Jurkat, Clone E6-1 (cell line): ENCODE measurements around the gene DYSF.

Experiments
- DNase-seq: peaks from one replicate; pipeline ENCODE4 v3.0.0-alpha.2; 2011; ENCODE audit warnings: low read depth, low spot score
- H3K4me3 ChIP-seq: 2 replicates; pipeline ENCODE4 v1.5.1; 2011; ENCODE audit warnings: mild to moderate bottlenecking, low read length, control low read depth, moderate library complexity

The DYSF gene

DNA sequence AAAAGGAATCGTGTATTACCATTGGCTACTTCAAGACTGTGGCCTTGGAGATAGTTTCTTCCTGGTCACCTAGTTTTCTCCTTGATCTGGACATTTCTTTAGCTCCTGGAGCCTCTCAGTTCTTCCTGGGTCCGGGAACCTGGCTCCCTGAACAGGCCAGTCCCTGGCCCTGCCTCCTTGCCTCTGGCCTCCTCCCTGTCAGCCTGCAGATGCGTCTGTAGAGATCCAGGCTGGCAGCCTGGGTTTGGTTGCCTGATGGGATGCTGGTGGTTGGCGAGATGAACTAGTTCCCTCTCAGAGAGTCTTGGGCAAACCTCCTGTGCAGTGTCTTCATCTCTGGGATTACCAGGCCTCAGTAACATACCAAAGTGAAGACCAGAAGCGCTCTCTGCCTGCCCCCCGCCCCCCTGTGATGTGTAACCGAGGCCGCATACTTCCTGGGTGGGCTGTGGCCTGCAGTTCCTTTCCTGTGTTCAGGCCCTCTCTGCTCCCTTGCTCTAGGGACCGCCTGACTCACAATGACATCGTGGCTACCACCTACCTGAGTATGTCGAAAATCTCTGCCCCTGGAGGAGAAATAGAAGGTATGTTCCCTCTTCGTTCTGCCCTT, 85.4 kb downstream of the DYSF start:
- no peak overlapping the region for H3K4me3 ChIP-seq
- DNase-seq, result no peak

DNA sequence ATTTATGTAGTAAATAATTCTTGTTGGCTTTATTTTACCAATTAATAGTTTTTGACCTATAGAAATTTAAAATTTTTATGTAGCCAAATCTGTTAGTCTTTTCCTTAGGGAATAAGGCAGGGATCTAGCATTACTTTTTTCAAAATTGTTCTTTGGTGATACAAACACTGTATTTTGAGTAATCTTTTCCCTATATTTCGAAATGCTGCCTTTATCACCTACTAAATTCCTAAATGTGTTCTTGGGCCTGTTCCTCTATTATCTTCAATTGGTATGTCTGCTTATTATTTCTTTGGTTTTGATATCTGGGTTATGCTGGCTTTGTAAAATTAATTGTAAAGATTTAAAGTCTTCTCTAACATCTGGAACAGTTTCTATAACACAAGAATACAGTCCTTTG, 87.5 kb downstream of the DYSF start:
- H3K4me3 ChIP-seq, result no peak overlapping the region
- DNase-seq, result no peak

DNA sequence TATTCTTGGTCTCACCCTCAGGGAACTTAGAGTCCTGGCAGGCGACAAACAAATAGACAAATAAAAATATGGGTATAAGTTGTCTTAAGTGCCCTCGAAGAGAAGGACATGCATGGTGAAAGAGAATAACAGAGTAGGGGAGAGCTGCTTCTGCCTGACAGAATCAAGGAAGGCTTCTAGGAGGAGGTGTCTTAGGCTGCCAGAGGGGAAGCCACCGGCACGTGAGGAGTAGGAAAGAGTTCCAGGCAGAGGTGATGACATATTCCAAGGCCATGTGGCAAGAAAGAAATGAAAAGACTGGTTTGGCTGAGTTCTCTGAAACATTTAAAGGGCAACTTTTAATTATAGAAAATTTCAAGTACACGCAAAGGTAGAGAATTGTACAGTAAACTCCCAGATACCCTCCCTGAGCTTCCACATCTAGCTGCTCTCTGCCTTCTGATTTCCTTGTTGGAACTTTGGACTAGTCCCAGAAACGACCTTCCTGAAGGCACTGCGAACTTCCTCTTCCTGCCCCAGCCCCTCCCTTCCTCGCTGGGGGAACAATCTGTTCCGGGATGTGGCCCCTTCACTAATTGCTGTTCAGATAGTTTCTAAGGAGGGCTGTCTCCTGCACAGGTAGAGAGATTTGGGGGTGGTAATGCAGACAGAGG, 91.7 kb downstream of the DYSF start:
- no peak for DNase-seq
- H3K4me3 ChIP-seq, result peak overlapping the region; percentile 27

DNA sequence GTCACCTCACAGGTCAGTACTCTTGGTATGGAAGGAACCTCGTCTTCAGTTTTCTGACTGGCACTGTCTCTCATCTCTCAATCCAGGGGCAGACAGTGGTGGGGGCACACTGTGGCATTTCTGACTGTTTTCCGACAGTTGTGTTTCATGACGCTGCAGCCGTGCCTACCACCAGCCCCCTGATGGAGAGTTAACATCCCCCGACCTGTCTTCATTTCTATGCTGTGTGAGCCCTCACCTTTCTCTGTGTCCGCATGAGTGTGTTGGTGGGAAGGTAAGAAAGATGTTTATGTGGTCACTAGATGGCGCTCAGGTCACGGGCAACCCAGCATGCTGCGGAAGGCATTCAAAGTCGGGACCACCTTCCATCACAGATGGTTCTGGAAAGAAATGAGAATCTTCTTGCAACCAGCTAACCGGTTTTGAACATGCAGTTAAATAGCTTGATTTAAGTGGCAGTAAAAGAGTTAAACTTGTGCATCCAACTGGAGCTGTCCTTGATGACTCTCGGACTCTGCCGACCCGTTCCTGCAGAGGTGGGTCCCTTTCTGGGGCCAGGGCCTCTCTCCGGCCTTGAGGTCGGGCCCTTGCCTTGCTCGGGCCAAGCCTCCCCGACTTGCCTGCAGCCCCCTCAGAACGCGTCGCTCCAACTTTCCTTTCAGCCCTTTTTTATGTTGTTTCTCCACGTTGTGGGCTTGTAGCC, 92.4 kb downstream of the DYSF start:
- H3K4me3 ChIP-seq, result peak overlapping the region; percentile 27
- peak; percentile 56 for DNase-seq

DNA sequence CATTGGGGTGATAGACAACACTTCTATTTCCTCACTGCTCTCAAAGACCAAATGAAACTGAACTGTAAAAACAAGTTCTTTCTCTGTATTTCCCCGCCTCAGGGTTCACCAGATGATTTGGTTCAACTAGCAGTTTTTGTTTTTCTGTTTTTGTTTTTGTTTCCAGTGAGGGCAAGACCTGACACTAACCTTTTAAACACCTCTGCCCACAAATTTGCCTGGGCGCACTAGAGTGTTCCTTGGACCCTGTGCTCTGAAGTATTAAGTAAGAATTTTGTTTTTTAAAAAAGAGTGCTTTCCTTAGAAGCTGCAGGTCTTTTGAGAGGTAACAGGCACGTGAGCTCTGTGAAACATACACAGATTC, 92.9 kb downstream of the DYSF start:
- DNase-seq, result no peak

DNA sequence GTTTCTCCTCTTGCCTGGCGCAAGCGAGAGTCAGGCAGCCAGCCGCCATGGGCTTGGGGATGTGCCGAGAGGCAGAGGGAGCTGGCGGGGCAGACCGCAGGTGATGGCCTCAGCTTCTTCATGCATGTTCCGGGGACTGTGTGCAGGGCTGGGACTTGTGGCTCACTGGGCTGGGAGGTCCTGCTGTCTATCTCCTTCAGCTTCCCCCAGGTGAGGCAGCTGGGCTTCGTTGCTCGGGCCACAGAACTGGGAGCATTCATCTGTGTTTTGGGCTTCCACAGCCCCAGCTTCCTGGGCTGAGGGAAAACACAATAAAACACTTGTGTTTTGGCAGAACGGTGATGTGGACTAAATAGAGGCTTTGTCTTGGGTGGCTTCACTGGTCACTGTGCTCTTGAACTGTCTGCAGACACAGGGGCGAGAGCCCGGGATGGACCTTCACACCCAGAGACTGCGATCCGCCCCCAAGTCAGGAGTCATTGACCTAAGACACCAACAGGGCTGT, 93.5 kb downstream of the DYSF start:
- no peak overlapping the region for H3K4me3 ChIP-seq
- no peak for DNase-seq

More for the DNA sequence above, 92.9 kb downstream of the DYSF start:
- H3K4me3 ChIP-seq, result no peak overlapping the region

- no peak for DNase-seq
- H3K4me3 ChIP-seq, result no peak overlapping the region
Observed at GRCh38 chr2:71547616-71548285, 94.4 kb downstream of the DYSF start.

DNA sequence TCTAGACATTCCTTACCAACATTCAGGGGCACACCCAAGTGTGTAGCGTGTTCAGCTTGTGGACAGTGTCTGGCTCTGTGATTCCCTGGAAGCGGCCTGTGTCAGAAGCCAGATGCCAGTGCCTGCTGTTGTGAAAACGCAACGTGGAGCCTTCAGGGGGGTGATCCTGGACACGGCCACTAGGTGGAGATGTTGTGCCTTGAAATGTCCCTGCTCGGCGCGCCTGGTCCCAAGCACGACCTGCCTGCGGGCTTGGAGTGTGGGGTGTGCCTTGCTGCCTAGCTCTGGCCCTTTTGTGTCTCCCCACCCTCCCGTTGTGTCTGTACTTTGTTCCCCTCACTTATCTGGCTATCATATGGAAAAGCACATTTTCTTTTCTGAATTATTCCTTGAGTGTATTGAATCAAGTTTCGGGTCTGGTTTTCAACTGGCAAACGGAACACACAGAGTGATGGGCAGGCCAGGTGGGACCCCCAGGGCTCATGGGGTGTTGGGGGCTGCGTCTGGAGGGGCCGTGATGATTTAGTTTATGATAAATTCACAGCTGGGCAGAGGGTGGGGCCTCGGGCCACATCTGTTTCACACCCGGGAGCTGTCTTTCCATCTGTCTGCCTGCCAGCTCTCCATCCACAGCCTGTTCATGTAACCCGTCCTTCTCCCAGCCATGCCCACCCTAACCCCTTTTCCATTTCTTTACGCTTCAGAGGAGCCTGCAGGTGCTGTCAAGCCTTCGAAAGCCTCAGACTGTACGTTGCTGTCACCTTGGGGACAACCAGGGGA, 95.5 kb downstream of the DYSF start:
- DNase-seq, result peak; percentile 32
- H3K4me3 ChIP-seq, result no peak overlapping the region

GRCh38 chr2:71550801-71551630, 97.7 kb downstream of the DYSF start:
- no peak overlapping the region for H3K4me3 ChIP-seq
- DNase-seq, result no peak

DNA sequence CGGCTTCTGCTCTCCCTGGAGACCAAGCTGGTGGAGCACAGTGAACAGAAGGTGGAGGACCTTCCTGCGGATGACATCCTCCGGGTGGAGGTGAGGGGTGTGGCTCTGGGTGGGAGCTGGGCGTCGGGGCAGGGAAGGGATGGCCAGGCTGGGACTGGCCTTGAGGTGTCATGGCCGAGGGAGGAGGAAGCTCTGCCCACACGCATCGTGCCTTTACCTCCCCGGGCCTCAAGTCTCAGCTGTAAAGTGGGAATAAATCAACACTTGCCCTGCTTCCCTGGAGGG, 98.2 kb downstream of the DYSF start:
- H3K4me3 ChIP-seq, result no peak overlapping the region
- no peak for DNase-seq

DNA sequence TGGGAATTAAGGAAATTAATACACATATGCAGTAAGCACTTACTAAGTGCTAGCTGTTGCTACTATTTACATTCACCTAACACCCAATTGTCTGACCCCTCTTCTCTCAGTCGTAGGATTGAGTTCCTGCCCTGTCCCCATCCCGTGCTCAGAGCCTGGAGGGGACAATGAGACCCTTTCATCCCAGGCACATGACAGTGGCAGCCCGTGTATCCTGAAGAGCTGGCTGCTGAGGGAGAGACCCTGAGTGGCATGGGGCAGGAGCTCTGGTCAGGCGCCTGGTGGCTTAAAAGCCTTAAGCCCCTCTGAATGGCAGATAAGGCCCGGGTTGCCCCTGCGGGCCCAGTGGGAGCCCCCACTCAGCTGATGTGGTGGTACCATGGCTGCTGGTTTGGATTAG, 99.0 kb downstream of the DYSF start:
- no peak for DNase-seq
- H3K4me3 ChIP-seq, result no peak overlapping the region

GRCh38 chr2:71552861-71553301, 99.5 kb downstream of the DYSF start:
- DNase-seq, result no peak

GRCh38 chr2:71554028-71554705, 100.8 kb downstream of the DYSF start:
- no peak for DNase-seq
- H3K4me3 ChIP-seq, result no peak overlapping the region

More at GRCh38 chr2:71552861-71553301, 99.5 kb downstream of the DYSF start:
- no peak overlapping the region for H3K4me3 ChIP-seq

GRCh38 chr2:71554706-71555056, 101.3 kb downstream of the DYSF start:
- DNase-seq, result no peak
- H3K4me3 ChIP-seq, result no peak overlapping the region

DNA sequence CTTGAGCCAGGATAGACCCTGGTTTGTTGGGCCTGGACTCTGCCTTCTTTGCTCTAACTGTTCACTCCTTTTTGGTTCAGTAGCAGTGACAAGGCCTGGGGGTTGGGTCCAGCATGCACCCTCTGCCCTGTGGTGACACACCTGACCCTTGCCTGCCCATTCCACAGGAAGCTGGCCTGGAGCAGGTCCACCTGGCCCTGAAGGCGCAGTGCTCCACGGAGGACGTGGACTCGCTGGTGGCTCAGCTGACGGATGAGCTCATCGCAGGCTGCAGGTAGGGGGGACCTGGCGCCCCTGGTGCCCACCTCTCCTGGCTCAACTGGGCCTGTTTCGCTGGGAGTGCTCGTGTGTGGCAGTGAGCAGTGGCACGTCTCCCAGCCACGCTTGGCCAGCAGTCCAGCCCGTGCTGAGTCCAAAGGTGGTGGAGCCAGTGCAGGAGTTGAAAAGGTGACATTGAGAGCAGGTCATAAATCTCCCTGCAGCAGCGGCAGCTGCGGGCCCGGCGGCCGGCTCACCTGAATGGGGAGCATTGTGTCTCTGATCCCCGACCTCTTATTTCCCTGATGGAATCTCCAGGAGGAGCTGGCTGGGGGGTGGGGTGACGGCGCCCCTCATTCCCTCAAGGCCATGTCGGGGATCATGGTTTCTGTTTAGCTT, 102.6 kb downstream of the DYSF start:
- H3K4me3 ChIP-seq, result no peak overlapping the region
- no peak for DNase-seq

DNA sequence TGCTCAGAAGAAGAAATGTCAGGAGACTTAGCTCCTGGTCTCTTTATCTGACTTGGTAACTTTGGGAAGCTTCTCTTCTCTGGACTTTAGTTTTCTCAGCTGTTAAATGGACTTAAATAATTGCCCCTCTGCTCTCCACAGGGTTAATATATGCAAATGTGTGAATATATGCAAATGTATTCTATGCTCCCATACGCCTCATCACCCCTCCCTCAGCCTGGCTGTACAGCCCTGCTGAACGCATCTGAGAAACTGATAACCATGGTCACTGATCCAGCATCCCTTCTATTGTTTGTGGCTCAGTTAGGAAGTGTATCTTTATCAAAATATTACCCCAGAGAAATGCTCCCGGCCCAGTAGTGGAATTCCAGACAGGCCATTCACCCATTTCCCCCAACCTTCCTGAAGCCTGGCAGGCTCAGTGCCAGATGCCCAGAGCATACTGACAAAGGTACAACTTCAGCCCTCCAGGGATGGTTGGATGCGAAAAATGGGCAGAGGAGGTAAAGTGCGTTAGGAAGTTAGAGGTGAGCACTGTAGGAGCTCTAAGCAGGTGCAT, 103.4 kb downstream of the DYSF start:
- no peak overlapping the region for H3K4me3 ChIP-seq
- DNase-seq, result no peak

- no peak for DNase-seq
- H3K4me3 ChIP-seq, result no peak overlapping the region
Observed at GRCh38 chr2:71557321-71557720, 104.0 kb downstream of the DYSF start.
